Adrenal gland (tissue), 12 donors: ENCODE measurements around the gene THBS4. TPM values are rescaled to one million over a fixed set of nuclear protein-coding genes. Genes with fewer than 3 reads are reported as not detected.

Experiments used
- DNase-seq, 7 donors: peaks; one replicate each; pipeline ENCODE4 v3.0.0-alpha.2; 2019 to 2020
- H3K27ac ChIP-seq, 5 donors: fragments of 200-600 bp; sonication (generic) in 4 of 5; 1 replicate in 3 of 5; 2 replicates in 2 of 5; pipeline versions ENCODE4 v1.5.1 to v1.8.0; 2016 to 2020; ENCODE audit warnings: mild to moderate bottlenecking in 1 of 5
- H3K27me3 ChIP-seq: fragments of 200-600 bp; 2 replicates; pipeline ENCODE4 v1.8.0; 2021
- H3K36me3 ChIP-seq, 2 donors: fragments of 200-600 bp; replicated peaks in 1 of 2; 1 replicate in 1 of 2; 2 replicates in 1 of 2; pipeline versions ENCODE4 v1.5.1 to v1.8.0; 2018 to 2022
- H3K4me1 ChIP-seq, 2 donors: fragments of 200-600 bp; replicated peaks in 1 of 2; 1 replicate in 1 of 2; 2 replicates in 1 of 2; pipeline versions ENCODE4 v1.5.1 to v1.8.0; 2018 to 2021
- H3K4me3 ChIP-seq, 4 donors: fragments of 200-600 bp; sonication (generic) in 3 of 4; one replicate each; pipeline ENCODE4 v1.5.1; 2016 to 2018
- H3K9me3 ChIP-seq, 3 donors: fragments of 200-600 bp; sonication (generic) in 1 of 3; replicated peaks in 1 of 3; 1 replicate in 2 of 3; 2 replicates in 1 of 3; pipeline versions ENCODE4 v1.5.1 to v1.8.0; 2016 to 2021
- POLR2A ChIP-seq, 2 donors: fragments of 450-650 bp; IDR thresholded peaks; one replicate each; pipeline ENCODE4 v1.6.1; 2017; ENCODE audit warnings: antibody characterized with exemption in 2 of 2, mild to moderate bottlenecking in 2 of 2, moderate library complexity in 1 of 2
- WGBS, 4 donors: extraction: QIAGEN DNeasy Blood & Tissue Kit in 2 of 4; methylation state at CpG; one replicate each; pipeline versions ENCODE4 v1.1.5 to v1.1.7; 2013 to 2017; 5-methylcytosine and 5-hydroxymethylcytosine counted together
- intact Hi-C, 2 donors: fragments of 100-400 bp; cut with DNase I; formaldehyde crosslinking; loops; one replicate each; pipeline versions ENCODE4 v1.14.1 to v1.15.0; 2022 to 2023
- polyA plus RNA-seq, 3 donors: library from polyadenylated mRNA; stranded (reverse); fragments of 200-250 nt in 2 of 3; fragments of 350-450 nt in 1 of 3; fragmentation: Illumina TruSeq in 1 of 3; extraction: RNeasy Lipid Tissue Mini Kit (QIAGEN cat#74804) in 1 of 3; gene quantifications; one replicate each; pipeline ENCODE4 v1.2.3, GENCODE V29; 2013 to 2014
- total RNA-seq, 9 donors: library from RNA; depleted of rRNA in 4 of 9; stranded (reverse); fragments of >200 nt in 4 of 9; fragments of 120-200 nt in 1 of 9; fragmentation: NEBNext Ultra II Directional in 1 of 9; extraction: Animal tissue kit (Norgen Biotek cat#: 25700) in 1 of 9; gene quantifications; one replicate each; pipeline versions ENCODE4 v1.1.0 to v1.2.4, GENCODE V29; 2013 to 2023
- TF ChIP-seq, protein P1 (sequence below), 6 experiments: fragments of 450-650 bp in 4 of 6; fragments of 200-600 bp in 2 of 6; sonication (generic) in 1 of 6; IDR thresholded peaks; 1 replicate in 5 of 6; 2 replicates in 1 of 6; pipeline versions ENCODE4 v1.5.1 to v1.8.0; 2016 to 2021; ENCODE audit warnings: antibody characterized with exemption in 6 of 6, mild to moderate bottlenecking in 2 of 6, moderate library complexity in 1 of 6
- donor health status: healthy with polysubstance abuse.
- donor health status: Bipolar disorder and iron deficiency.
- donor health status: DM: yes; HTN: yes; CAD: no.
- donor health status: DM: no; HTN: no; CAD: no.
- donor health status: DM: no; HTN: no; CAD: no.
- donor health status: DM: yes; HTN: yes; CAD: no.

The THBS4 gene
- total and polyA plus RNA-seq, 12 donors: 0.36 to 9.3 (median 2.1) TPM

DNA sequence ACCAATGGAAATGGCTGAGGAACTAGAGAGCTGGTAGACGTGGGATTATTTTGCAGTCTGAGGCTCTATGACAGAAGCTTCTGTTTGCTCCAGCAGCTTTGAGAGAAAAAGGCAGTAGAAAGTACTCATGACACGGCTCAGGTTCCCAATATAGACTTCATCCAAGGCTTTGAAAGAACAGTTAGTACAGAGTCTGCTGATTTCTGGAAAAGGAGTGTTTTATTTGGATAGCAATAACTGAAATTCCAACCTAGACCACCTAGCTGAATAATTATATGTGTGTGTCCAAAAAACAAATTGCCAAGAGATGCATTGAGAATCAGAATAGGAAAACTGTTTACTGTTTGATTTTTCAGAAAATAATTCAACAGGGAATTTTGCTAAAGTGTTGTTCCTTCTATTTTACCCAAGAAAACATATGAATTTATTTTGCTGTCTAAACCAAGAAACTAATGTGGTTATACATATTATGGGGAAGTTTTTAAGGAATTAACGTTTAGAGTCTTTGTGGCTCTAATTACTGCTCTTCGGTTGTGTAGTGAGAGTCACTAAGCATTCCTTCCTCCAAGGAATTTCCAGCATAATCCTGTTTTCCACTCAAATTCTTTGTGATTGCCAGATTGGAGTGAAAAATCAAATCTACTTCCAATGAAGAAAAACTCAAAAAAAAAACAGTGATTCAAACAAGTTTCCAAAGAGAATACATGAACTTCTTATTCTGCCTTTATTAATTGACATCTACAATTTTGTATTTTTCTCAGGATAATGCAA lies 26.0 kb upstream of the THBS4 start:
- no peak for DNase-seq
- Histone ChIP-seq H3K27ac (no peak overlapping the region), H3K9me3 (no peaks in the 10 kb centered on the region), H3K36me3 (no peaks in the 10 kb centered on the region), H3K4me1 (no peaks in the 10 kb centered on the region), H3K27me3 (no peaks in the 10 kb centered on the region), H3K4me3 (no peak overlapping the region)
- 71 to 80% (median 76%) methylated on average over 4 of the region's 4 CpGs for WGBS, 4 donors
- TF ChIP-seq, protein P1, sequence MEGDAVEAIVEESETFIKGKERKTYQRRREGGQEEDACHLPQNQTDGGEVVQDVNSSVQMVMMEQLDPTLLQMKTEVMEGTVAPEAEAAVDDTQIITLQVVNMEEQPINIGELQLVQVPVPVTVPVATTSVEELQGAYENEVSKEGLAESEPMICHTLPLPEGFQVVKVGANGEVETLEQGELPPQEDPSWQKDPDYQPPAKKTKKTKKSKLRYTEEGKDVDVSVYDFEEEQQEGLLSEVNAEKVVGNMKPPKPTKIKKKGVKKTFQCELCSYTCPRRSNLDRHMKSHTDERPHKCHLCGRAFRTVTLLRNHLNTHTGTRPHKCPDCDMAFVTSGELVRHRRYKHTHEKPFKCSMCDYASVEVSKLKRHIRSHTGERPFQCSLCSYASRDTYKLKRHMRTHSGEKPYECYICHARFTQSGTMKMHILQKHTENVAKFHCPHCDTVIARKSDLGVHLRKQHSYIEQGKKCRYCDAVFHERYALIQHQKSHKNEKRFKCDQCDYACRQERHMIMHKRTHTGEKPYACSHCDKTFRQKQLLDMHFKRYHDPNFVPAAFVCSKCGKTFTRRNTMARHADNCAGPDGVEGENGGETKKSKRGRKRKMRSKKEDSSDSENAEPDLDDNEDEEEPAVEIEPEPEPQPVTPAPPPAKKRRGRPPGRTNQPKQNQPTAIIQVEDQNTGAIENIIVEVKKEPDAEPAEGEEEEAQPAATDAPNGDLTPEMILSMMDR (IDR thresholded peaks at IDR 0.05): no peak
- TF ChIP-seq POLR2A (IDR thresholded peaks at IDR 0.05): no peak
- intact Hi-C loops: no loop called here

DNA sequence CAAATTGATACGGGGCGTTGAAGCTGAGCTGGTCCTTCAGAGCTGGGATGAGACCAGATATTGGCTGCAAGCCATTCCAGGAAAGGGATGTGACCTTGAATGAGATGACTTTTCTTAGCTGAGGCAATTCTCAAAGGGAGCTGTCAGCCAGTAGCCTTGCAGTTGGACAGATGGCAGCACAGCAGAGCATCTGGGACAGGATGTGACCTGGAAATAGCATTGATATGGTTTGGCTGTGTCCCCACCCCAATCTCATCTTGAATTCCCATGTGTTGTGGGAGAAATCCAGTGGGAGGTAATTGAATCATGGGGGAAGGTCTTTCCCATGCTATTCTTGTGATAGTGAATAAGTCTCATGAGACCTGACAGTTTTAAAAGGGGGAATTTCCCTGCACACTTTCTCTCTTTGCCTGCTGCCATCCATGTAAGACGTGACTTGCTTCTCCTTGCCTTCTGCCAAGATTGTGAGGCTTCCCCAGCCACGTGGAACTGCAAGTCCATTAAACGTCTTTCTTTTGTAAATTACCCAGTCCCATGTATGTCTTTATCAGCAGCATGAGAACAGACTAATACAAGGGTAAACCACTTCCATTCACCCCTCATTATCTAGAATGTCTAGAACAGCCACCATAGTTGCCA lies 24.3 kb upstream of the THBS4 start:
- WGBS, 4 donors: 38 to 52% (median 42%) methylated on average over 5 of the region's 5 CpGs
- no peaks in the 10 kb centered on the region for H3K4me1 ChIP-seq
- no peak for TF ChIP-seq POLR2A (IDR thresholded peaks at IDR 0.05)
- TF ChIP-seq, protein P1 (IDR thresholded peaks at IDR 0.05): no peak

DNA sequence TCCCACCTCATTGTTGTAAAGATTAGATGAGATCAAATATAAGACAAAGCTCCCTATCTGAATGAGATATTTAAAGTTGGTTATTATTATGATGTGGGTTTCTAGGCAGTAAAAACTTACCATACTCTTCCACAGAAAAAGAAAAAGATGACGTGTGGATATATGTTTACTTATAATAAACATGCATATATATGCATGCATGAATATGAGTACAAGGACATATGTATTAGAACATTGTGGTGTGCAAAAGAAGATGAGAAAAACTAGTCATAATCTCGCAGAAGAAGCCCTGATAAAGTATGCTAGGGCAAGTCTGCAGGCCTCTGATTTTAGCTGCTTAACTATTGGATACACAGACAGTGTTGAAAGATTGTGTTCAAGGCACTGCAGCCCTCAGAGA lies 10.1 kb upstream of the THBS4 start:
- DNase-seq: no peak
- intact Hi-C loops: no loop called here
- no peaks in the 10 kb centered on the region for H3K9me3 ChIP-seq
- H3K36me3 ChIP-seq: no peaks in the 10 kb centered on the region
- no peaks in the 10 kb centered on the region for H3K4me1 ChIP-seq
- no peaks in the 10 kb centered on the region for H3K27me3 ChIP-seq
- H3K27ac ChIP-seq: no peak overlapping the region
- no peak overlapping the region for H3K4me3 ChIP-seq
- no peak for TF ChIP-seq POLR2A (IDR thresholded peaks at IDR 0.05)
- 71 to 90% (median 78%) methylated on average over 2 of the region's 2 CpGs for WGBS, 4 donors

More for the DNA sequence above, 24.3 kb upstream of the THBS4 start:
- Histone ChIP-seq H3K9me3 (no peaks in the 10 kb centered on the region), H3K36me3 (no peaks in the 10 kb centered on the region), H3K4me3 (no peak overlapping the region), H3K27ac (no peak overlapping the region), H3K27me3 (no peaks in the 10 kb centered on the region)
- DNase-seq: peak in 2 of 7 donors; percentile 1 to 16
- intact Hi-C loops: no loop called here

DNA sequence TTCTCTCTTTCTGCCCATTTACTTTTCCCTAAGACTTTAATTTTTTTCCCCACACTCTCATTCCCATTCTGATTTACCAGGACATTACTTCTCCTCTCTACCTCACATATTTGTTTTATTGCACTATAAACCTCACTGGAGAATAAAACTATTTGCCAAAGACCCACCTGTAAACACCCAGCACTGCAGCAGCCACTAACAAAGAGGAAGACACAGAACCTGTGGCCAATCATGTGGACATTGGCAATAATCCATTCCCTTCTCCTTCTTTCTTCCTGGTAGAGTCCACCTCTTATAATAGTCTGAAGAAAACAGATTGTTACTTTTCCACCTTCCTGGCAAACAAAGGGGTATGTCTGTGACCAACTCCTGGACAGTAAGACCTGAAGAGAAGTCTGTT lies 8.3 kb upstream of the THBS4 start:
- no peaks in the 10 kb centered on the region for H3K36me3 ChIP-seq
- no peak overlapping the region for H3K27ac ChIP-seq
- intact Hi-C loops: no loop called here
- H3K4me3 ChIP-seq: no peak overlapping the region
- H3K27me3 ChIP-seq: no peaks in the 10 kb centered on the region
- H3K9me3 ChIP-seq: no peaks in the 10 kb centered on the region
- TF ChIP-seq, protein P1 (IDR thresholded peaks at IDR 0.05): no peak
- no peak for TF ChIP-seq POLR2A (IDR thresholded peaks at IDR 0.05)
- no peak for DNase-seq
- no peaks in the 10 kb centered on the region for H3K4me1 ChIP-seq
